MCF 10A (cell line): ENCODE results near the gene SSX2IP. TPM values are rescaled to one million over a fixed set of nuclear protein-coding genes. Genes with fewer than 3 reads are reported as not detected.

Experiments
- BruUV-seq: library from RNA; stranded (reverse); fragments of 400-500 nt; replicated peaks from 2 replicates; lab custom pipeline; 2021; lab: Mats Ljungman, UMichigan
- CTCF ChIA-PET: fragments of 300-600 bp; sonication (Branson Sonifier 250); formaldehyde crosslinking; extraction: SDS; loops from one replicate; lab custom pipeline; 2021; ENCODE audit warnings: antibody characterized with exemption, inconsistent platforms; lab: Yijun Ruan, JAX
- POLR2A ChIA-PET: fragments of 300-600, 350-650 bp; sonication (Branson Sonifier 250); formaldehyde crosslinking; extraction: SDS; loops from one replicate; lab custom pipeline; 2020; ENCODE audit warnings: antibody characterized with exemption, inconsistent platforms; lab: Yijun Ruan, JAX
- DNase-seq: peaks from one replicate; pipeline ENCODE4 v3.0.0-alpha.2; 2018; ENCODE audit not compliant: unreplicated experiment
- H3K27ac Mint-ChIP-seq: one replicate; pipeline ENCODE4 v1.8.0; 2022; ENCODE audit warnings: mild to moderate bottlenecking, low read depth, mixed read lengths; ENCODE audit not compliant: unreplicated experiment
- H3K27me3 Mint-ChIP-seq: one replicate; pipeline ENCODE4 v1.8.0; 2022; ENCODE audit warnings: mixed read lengths; ENCODE audit not compliant: insufficient read depth, unreplicated experiment
- H3K36me3 Mint-ChIP-seq: one replicate; pipeline ENCODE4 v1.8.0; 2022; ENCODE audit warnings: mild to moderate bottlenecking, moderate library complexity, mixed read lengths; ENCODE audit not compliant: insufficient read depth, unreplicated experiment
- H3K4me1 Mint-ChIP-seq: one replicate; pipeline ENCODE4 v1.8.0; 2022; ENCODE audit warnings: mixed read lengths; ENCODE audit not compliant: insufficient read depth, unreplicated experiment
- H3K4me3 Mint-ChIP-seq: one replicate; pipeline ENCODE4 v1.8.0; 2022; ENCODE audit warnings: mild to moderate bottlenecking, moderate library complexity, mixed read lengths; ENCODE audit not compliant: unreplicated experiment
- H3K9me3 Mint-ChIP-seq: one replicate; pipeline ENCODE4 v1.8.0; 2022; ENCODE audit warnings: mixed read lengths; ENCODE audit not compliant: unreplicated experiment
- CTCF ChIP-seq: fragments of 200-600 bp; IDR thresholded peaks from one replicate; pipeline ENCODE4 v1.8.0; 2022; ENCODE audit warnings: antibody characterized with exemption, mild to moderate bottlenecking; ENCODE audit not compliant: unreplicated experiment
- intact Hi-C: fragments of 100-400 bp; cut with micrococcal nuclease; formaldehyde crosslinking; loops from 2 replicates; pipeline ENCODE4 v1.14.1; 2022
- total RNA-seq: library from RNA; stranded (reverse); gene quantifications from 2 replicates; pipeline ENCODE4 v1.2.3, GENCODE V29; 2022

The SSX2IP gene
- total RNA-seq, 1 experiment from 2014 or later: 19.4 TPM

- no peak for DNase-seq
- BruUV-seq: no TSS peak
- no peaks in the 10 kb centered on the region for H3K36me3 Mint-ChIP-seq
- no peak for TF ChIP-seq CTCF
- ChIA-PET POLR2A (interaction anchor here (0.8 kb wide), 1 partner anchor 42 kb away, joined by 4 read pairs; the partner anchor contains the start of gene CTBS), CTCF (no interaction called here)
- H3K4me1 Mint-ChIP-seq: peaks cover 12% of the 10 kb centered on the region
- H3K4me3 Mint-ChIP-seq: no peak overlapping the region
- peaks cover 17% of the 10 kb centered on the region for H3K9me3 Mint-ChIP-seq
- intact Hi-C loops: no loop called here
- H3K27ac Mint-ChIP-seq: no peak overlapping the region
- H3K27me3 Mint-ChIP-seq: no peaks in the 10 kb centered on the region
Measured at GRCh38 chr1:84615790-84616189, 74.5 kb downstream of the SSX2IP start.

- Mint-ChIP-seq H3K27ac (no peak overlapping the region), H3K9me3 (peaks cover 17% of the 10 kb centered on the region), H3K27me3 (no peaks in the 10 kb centered on the region), H3K36me3 (no peaks in the 10 kb centered on the region), H3K4me3 (no peak overlapping the region), H3K4me1 (no peaks in the 10 kb centered on the region)
- intact Hi-C loops: no loop called here
- POLR2A ChIA-PET: interaction anchor here (0.7 kb wide), 1 partner anchor 149 kb away, joined by 3 read pairs; no protein-coding TSS in a partner anchor
- CTCF ChIA-PET: interaction anchor here (0.6 to 1.0 kb wide), 4 partner anchors 10 to 324 kb away, joined by 3 read pairs; no protein-coding TSS in a partner anchor
- TF ChIP-seq CTCF: no peak
- no TSS peak for BruUV-seq
- no peak for DNase-seq
Measured at GRCh38 chr1:84613887-84614286, 76.4 kb downstream of the SSX2IP start.

- POLR2A ChIA-PET: interaction anchor here (2.0 kb wide), 1 partner anchor 109 kb away, joined by 4 read pairs; no protein-coding TSS in a partner anchor
- H3K9me3 Mint-ChIP-seq: peaks cover 17% of the 10 kb centered on the region
- TF ChIP-seq CTCF: no peak
- DNase-seq: no peak
- H3K4me1 Mint-ChIP-seq: no peaks in the 10 kb centered on the region
- no peak overlapping the region for H3K27ac Mint-ChIP-seq
- no peak overlapping the region for H3K4me3 Mint-ChIP-seq
- no TSS peak for BruUV-seq
- no peaks in the 10 kb centered on the region for H3K36me3 Mint-ChIP-seq
- intact Hi-C loops: no loop called here
- CTCF ChIA-PET: interaction anchor here (1.0 to 1.7 kb wide), 2 partner anchors 20 to 34 kb away, joined by 3 read pairs; no protein-coding TSS in a partner anchor
- H3K27me3 Mint-ChIP-seq: no peaks in the 10 kb centered on the region
Measured at GRCh38 chr1:84613026-84613425, 77.2 kb downstream of the SSX2IP start.

- TF ChIP-seq CTCF: no peak
- Mint-ChIP-seq H3K27ac (no peak overlapping the region), H3K27me3 (no peaks in the 10 kb centered on the region), H3K4me1 (no peaks in the 10 kb centered on the region), H3K36me3 (no peaks in the 10 kb centered on the region), H3K4me3 (no peak overlapping the region), H3K9me3 (peaks cover 19% of the 10 kb centered on the region)
- no peak for DNase-seq
- intact Hi-C loops: no loop called here
- BruUV-seq: no TSS peak
- ChIA-PET CTCF (interaction anchor here (1.0 to 1.7 kb wide), 3 partner anchors 9 to 142 kb away, joined by 3 to 5 read pairs (median 3); no protein-coding TSS in a partner anchor), POLR2A (interaction anchor here (2.0 kb wide), 1 partner anchor 108 kb away, joined by 4 read pairs; no protein-coding TSS in a partner anchor)
Measured at GRCh38 chr1:84611796-84612195, 78.5 kb downstream of the SSX2IP start.
